Hepatocyte (in vitro differentiated cells): ENCODE data around the gene PLPPR3. TPM values are rescaled to one million over a fixed set of nuclear protein-coding genes. Genes with fewer than 3 reads are reported as not detected.

ENCODE experiments used
- DNase-seq: peaks from one replicate; pipeline ENCODE4 v3.0.0-alpha.2; 2016; ENCODE audit warnings: low spot score
- H2AFZ ChIP-seq: fragments of 200-600 bp; sonication (generic); 2 replicates; pipeline ENCODE4 v1.6.0; 2016; ENCODE audit warnings: antibody characterized with exemption, mild to moderate bottlenecking
- H3K27ac ChIP-seq: fragments of 200-600 bp; sonication (generic); 2 replicates; pipeline ENCODE4 v1.5.1; 2016; ENCODE audit warnings: mild to moderate bottlenecking
- H3K27me3 ChIP-seq: fragments of 200-600 bp; sonication (generic); 2 replicates; pipeline ENCODE4 v1.6.1; 2016
- H3K36me3 ChIP-seq: fragments of 200-600 bp; sonication (generic); replicated peaks from 2 replicates; pipeline ENCODE4 v1.5.1; 2016; ENCODE audit warnings: low read depth; ENCODE audit not compliant: insufficient read depth
- H3K4me1 ChIP-seq: fragments of 200-600 bp; sonication (generic); 2 replicates; pipeline ENCODE4 v1.5.1; 2016; ENCODE audit warnings: mild to moderate bottlenecking, moderate library complexity; ENCODE audit not compliant: insufficient read depth
- H3K4me2 ChIP-seq: fragments of 200-600 bp; sonication (generic); 2 replicates; pipeline ENCODE4 v1.6.0; 2016
- H3K4me3 ChIP-seq: fragments of 200-600 bp; sonication (generic); 2 replicates; pipeline ENCODE4 v1.5.1; 2016; ENCODE audit warnings: mild to moderate bottlenecking
- H3K79me2 ChIP-seq: fragments of 200-600 bp; sonication (generic); 2 replicates; pipeline ENCODE4 v1.6.0; 2017; ENCODE audit warnings: mild to moderate bottlenecking
- H3K9me2 ChIP-seq: fragments of 200-600 bp; sonication (generic); replicated peaks from 2 replicates; pipeline ENCODE4 v1.6.0; 2017; ENCODE audit warnings: mild to moderate bottlenecking; ENCODE audit not compliant: insufficient read depth
- H3K9me3 ChIP-seq: fragments of 200-600 bp; sonication (generic); 2 replicates; pipeline ENCODE4 v1.5.1; 2016; ENCODE audit warnings: low read depth, mild to moderate bottlenecking
- H4K20me1 ChIP-seq: fragments of 200-600 bp; sonication (generic); 2 replicates; pipeline ENCODE4 v1.6.0; 2016; ENCODE audit warnings: mild to moderate bottlenecking; ENCODE audit not compliant: insufficient read depth, poor library complexity, severe bottlenecking
- EZH2 ChIP-seq: fragments of 200-600 bp; sonication (generic); IDR thresholded peaks from 2 replicates; pipeline ENCODE4 v1.6.1; 2016; ENCODE audit warnings: antibody characterized with exemption, mild to moderate bottlenecking, borderline replicate concordance
- EZH2phosphoT487 ChIP-seq: fragments of 200-600 bp; sonication (generic); IDR thresholded peaks from one replicate; pipeline ENCODE4 v1.6.1; 2018; ENCODE audit warnings: antibody characterized with exemption, mild to moderate bottlenecking, low read depth, moderate library complexity; ENCODE audit not compliant: unreplicated experiment, severe bottlenecking
- WGBS: methylation state at CpG from one replicate; pipeline ENCODE4 v1.1.6; 2016; ENCODE audit warnings: low lambda C conversion rate; ENCODE audit errors: missing lambda C conversion rate; 5-methylcytosine and 5-hydroxymethylcytosine counted together
- polyA plus RNA-seq: library from polyadenylated mRNA; unstranded; fragments of >200 nt; fragmentation: Nextera tagmentation; extraction: Ambion mirVana; gene quantifications from 2 replicates; pipeline ENCODE4 v1.2.1, GENCODE V29; 2016
- total RNA-seq: library from RNA; depleted of rRNA; stranded (reverse); fragments of >200 nt; gene quantifications from 2 replicates; pipeline ENCODE4 v1.2.3, GENCODE V29; 2014
- TF ChIP-seq, protein P1 (sequence below): fragments of 200-600 bp; sonication (generic); IDR thresholded peaks from 2 replicates; pipeline ENCODE4 v1.5.1; 2016; ENCODE audit warnings: antibody characterized with exemption, mild to moderate bottlenecking; ENCODE audit not compliant: poor library complexity

PLPPR3 gene
- total and polyA plus RNA-seq, 2 experiments from 2014 or later: 11.1 to 11.7 TPM

- no peaks in the 10 kb centered on the region for H3K9me2 ChIP-seq
- peaks cover 27% of the 10 kb centered on the region for H3K4me1 ChIP-seq
These were observed 24.8 kb downstream of the PLPPR3 start, which contains the start of gene PTBP1 for GRCh38 chr19:796692-797527. TSS of gene PTBP1 (plus strand) at chr19:797452. CDS start at chr19:797498, 46 bp downstream.

GRCh38 chr19:795691-796581 lies 25.8 kb downstream of the PLPPR3 start:
- Histone ChIP-seq H3K36me3 (no peaks in the 10 kb centered on the region), H3K9me3 (no peaks in the 10 kb centered on the region), H3K4me2 (peak overlapping the region; percentile 83), H3K27me3 (no peaks in the 10 kb centered on the region), H3K4me1 (peaks cover 18% of the 10 kb centered on the region), H3K79me2 (peaks cover 34% of the 10 kb centered on the region), H2AFZ (peak overlapping the region; percentile 55), H3K4me3 (peak overlapping the region; percentile 30), H4K20me1 (peaks cover 31% of the 10 kb centered on the region), H3K27ac (peak overlapping the region; percentile 82), H3K9me2 (no peaks in the 10 kb centered on the region)
- no peak for TF ChIP-seq EZH2
- no peak for TF ChIP-seq EZH2phosphoT487
- TF ChIP-seq, protein P1, sequence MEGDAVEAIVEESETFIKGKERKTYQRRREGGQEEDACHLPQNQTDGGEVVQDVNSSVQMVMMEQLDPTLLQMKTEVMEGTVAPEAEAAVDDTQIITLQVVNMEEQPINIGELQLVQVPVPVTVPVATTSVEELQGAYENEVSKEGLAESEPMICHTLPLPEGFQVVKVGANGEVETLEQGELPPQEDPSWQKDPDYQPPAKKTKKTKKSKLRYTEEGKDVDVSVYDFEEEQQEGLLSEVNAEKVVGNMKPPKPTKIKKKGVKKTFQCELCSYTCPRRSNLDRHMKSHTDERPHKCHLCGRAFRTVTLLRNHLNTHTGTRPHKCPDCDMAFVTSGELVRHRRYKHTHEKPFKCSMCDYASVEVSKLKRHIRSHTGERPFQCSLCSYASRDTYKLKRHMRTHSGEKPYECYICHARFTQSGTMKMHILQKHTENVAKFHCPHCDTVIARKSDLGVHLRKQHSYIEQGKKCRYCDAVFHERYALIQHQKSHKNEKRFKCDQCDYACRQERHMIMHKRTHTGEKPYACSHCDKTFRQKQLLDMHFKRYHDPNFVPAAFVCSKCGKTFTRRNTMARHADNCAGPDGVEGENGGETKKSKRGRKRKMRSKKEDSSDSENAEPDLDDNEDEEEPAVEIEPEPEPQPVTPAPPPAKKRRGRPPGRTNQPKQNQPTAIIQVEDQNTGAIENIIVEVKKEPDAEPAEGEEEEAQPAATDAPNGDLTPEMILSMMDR: no peak
- WGBS: 94% methylated on average over 38 of the region's 39 CpGs
- DNase-seq: no peak

More at GRCh38 chr19:796692-797527, 24.8 kb downstream of the PLPPR3 start, which contains the start of gene PTBP1:
- 3% methylated on average over 52 of the region's 83 CpGs for WGBS
- Histone ChIP-seq H3K9me3 (no peaks in the 10 kb centered on the region), H3K4me3 (peak within 1 kb of the TSS; percentile 100), H3K79me2 (peaks cover 44% of the 10 kb centered on the region), H3K36me3 (no peaks in the 10 kb centered on the region), H3K4me2 (peak within 1 kb of the TSS; percentile 98), H3K27ac (peak within 1 kb of the TSS; percentile 97), H3K27me3 (no peaks in the 10 kb centered on the region), H2AFZ (peak within 1 kb of the TSS; percentile 55), H4K20me1 (peaks cover 41% of the 10 kb centered on the region)
- DNase-seq: peak; percentile 100
- TF ChIP-seq, protein P1: no peak
- no peak for TF ChIP-seq EZH2phosphoT487
- TF ChIP-seq EZH2: no peak

DNA sequence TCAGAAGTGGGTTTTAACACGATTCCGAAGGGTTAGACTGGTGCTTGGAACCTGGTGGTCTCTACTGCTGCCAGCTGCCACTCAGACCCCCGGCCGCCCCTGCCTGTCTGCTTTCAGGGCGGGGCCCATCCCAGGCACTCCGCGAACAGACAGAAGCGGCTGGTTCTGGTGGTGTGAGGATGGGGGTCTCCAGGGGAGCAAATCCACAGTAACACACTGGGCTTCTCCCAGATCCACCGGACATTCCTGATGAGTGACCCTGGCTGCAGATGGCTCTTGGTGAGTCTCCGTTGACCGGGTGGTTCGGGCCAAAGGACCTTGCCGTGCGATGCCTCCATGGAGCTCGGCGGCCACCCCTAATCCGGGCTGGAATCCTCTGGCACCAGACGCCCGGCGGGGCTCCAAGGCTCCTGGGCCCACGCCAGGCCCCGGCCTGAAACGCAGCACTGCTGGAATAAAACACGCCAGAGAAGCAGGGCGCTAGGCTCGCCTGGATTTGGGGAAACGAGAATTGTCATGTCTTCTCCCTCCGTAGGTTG lies 26.6 kb downstream of the PLPPR3 start:
- Histone ChIP-seq H3K36me3 (no peaks in the 10 kb centered on the region), H2AFZ (no peak overlapping the region), H4K20me1 (peaks cover 23% of the 10 kb centered on the region), H3K9me2 (no peaks in the 10 kb centered on the region), H3K4me3 (no peak overlapping the region), H3K27me3 (no peaks in the 10 kb centered on the region), H3K27ac (no peak overlapping the region), H3K4me1 (peaks cover 10% of the 10 kb centered on the region), H3K79me2 (peaks cover 26% of the 10 kb centered on the region), H3K4me2 (no peak overlapping the region), H3K9me3 (no peaks in the 10 kb centered on the region)
- no peak for DNase-seq
- TF ChIP-seq, protein P1: no peak
- TF ChIP-seq EZH2phosphoT487: no peak
- TF ChIP-seq EZH2: no peak
- WGBS: 95% methylated on average over 27 of the region's 28 CpGs
